SK-N-SH treated with all-trans-retinoic acid at 6 μM for 48 hours (cell line): ENCODE data around the gene SENP3.

Source experiments
- ATAC-seq: fragments of 200-7000 bp; cut with Tn5 transposase; 3 replicates; pipeline ENCODE4 v1.9.1; 2020; ENCODE audit warnings: mild to moderate bottlenecking, moderate library complexity
- BACH2 ChIP-seq: fragments of 250-450 bp; sonication (Bioruptor Pico); IDR thresholded peaks from 2 replicates; pipeline ENCODE4 v1.9.0; 2021; ENCODE audit warnings: mild to moderate bottlenecking, borderline replicate concordance
- CSDC2 ChIP-seq: fragments of 250-450 bp; sonication (Bioruptor Pico); IDR thresholded peaks from 2 replicates; pipeline ENCODE4 v1.5.0; 2020; ENCODE audit warnings: mild to moderate bottlenecking, moderate library complexity
- CSRNP3 ChIP-seq: fragments of 250-450 bp; sonication (Bioruptor Pico); IDR thresholded peaks from 2 replicates; pipeline ENCODE4 v1.5.1; 2021; ENCODE audit warnings: mild to moderate bottlenecking, moderate library complexity
- ESRRG ChIP-seq: fragments of 250-450 bp; sonication (Bioruptor Pico); IDR thresholded peaks from 2 replicates; pipeline ENCODE4 v1.6.1; 2021; ENCODE audit warnings: mild to moderate bottlenecking
- ISL1 ChIP-seq: fragments of 250-450 bp; sonication (Bioruptor Pico); IDR thresholded peaks from 2 replicates; pipeline ENCODE4 v2.1.2; 2022; ENCODE audit warnings: mild to moderate bottlenecking, moderate library complexity
- OSR1 ChIP-seq: fragments of 250-450 bp; sonication (Bioruptor Pico); IDR thresholded peaks from 2 replicates; pipeline ENCODE4 v1.8.0; 2022; ENCODE audit warnings: moderate library complexity, mild to moderate bottlenecking, inconsistent platforms
- PATZ1 ChIP-seq: fragments of 250-450 bp; sonication (Bioruptor Pico); IDR thresholded peaks from 2 replicates; pipeline ENCODE4 v1.8.0; 2020; ENCODE audit warnings: mild to moderate bottlenecking, moderate library complexity, borderline replicate concordance
- POU6F1 ChIP-seq: fragments of 250-450 bp; sonication (Bioruptor Pico); IDR thresholded peaks from 2 replicates; pipeline ENCODE4 v1.8.0; 2021; ENCODE audit warnings: low read depth, mild to moderate bottlenecking, moderate library complexity, borderline replicate concordance
- PPARA ChIP-seq: fragments of 250-450 bp; sonication (Bioruptor Pico); IDR thresholded peaks from 2 replicates; pipeline ENCODE4 v1.5.0; 2020; ENCODE audit warnings: mild to moderate bottlenecking, borderline replicate concordance
- RARB ChIP-seq: fragments of 250-450 bp; sonication (Bioruptor Pico); IDR thresholded peaks from 2 replicates; pipeline ENCODE4 v1.8.0; 2021; ENCODE audit warnings: mild to moderate bottlenecking, moderate library complexity
- SNAI2 ChIP-seq: fragments of 250-450 bp; sonication (Bioruptor Pico); IDR thresholded peaks from 2 replicates; pipeline ENCODE4 v1.5.0; 2020; ENCODE audit warnings: mild to moderate bottlenecking, moderate library complexity
- TOX ChIP-seq: fragments of 250-450 bp; sonication (Bioruptor Pico); IDR thresholded peaks from 2 replicates; pipeline ENCODE4 v1.8.0; 2021; ENCODE audit warnings: mild to moderate bottlenecking, moderate library complexity, borderline replicate concordance
- ZC3H10 ChIP-seq: fragments of 250-450 bp; sonication (Bioruptor Pico); IDR thresholded peaks from 2 replicates; pipeline ENCODE4 v1.5.1; 2021; ENCODE audit warnings: mild to moderate bottlenecking, moderate library complexity
- ZFP3 ChIP-seq: fragments of 250-450 bp; sonication (Bioruptor Pico); IDR thresholded peaks from 2 replicates; pipeline ENCODE4 v1.5.0; 2020; ENCODE audit warnings: mild to moderate bottlenecking, moderate library complexity
- ZFP30 ChIP-seq: fragments of 450-650 bp; formaldehyde crosslinking; IDR thresholded peaks from 2 replicates; pipeline ENCODE4 v1.5.0; 2022; ENCODE audit warnings: mild to moderate bottlenecking, moderate library complexity
- ZNF565 ChIP-seq: fragments of 450-650 bp; formaldehyde crosslinking; conservative IDR thresholded peaks from 2 replicates; pipeline ENCODE4 v1.5.0; 2020; ENCODE audit warnings: low read depth, mild to moderate bottlenecking, moderate library complexity
- ZNF70 ChIP-seq: fragments of 450-650 bp; formaldehyde crosslinking; IDR thresholded peaks from 2 replicates; pipeline ENCODE4 v1.5.0; 2020; ENCODE audit warnings: mild to moderate bottlenecking, moderate library complexity
- ZNF8 ChIP-seq: fragments of 450-650 bp; formaldehyde crosslinking; IDR thresholded peaks from 2 replicates; pipeline ENCODE4 v1.5.0; 2020; ENCODE audit warnings: mild to moderate bottlenecking, moderate library complexity
- TF ChIP-seq, protein P1 (sequence below): fragments of 250-450 bp; sonication (Bioruptor Pico); IDR thresholded peaks from 2 replicates; pipeline ENCODE4 v1.5.1; 2020; ENCODE audit warnings: low read depth, mild to moderate bottlenecking, moderate library complexity

SENP3 gene

GRCh38 chr17:7538050-7538449, 23.7 kb upstream of the SENP3 start:
- TF ChIP-seq PATZ1 (CRISPR knock-in tag) (no peak), ZNF565 (CRISPR knock-in tag) (no peak), PPARA (CRISPR knock-in tag) (no peak), CSDC2 (no peak), TOX (no peak), OSR1 (CRISPR knock-in tag) (no peak)
- TF ChIP-seq, protein P1, sequence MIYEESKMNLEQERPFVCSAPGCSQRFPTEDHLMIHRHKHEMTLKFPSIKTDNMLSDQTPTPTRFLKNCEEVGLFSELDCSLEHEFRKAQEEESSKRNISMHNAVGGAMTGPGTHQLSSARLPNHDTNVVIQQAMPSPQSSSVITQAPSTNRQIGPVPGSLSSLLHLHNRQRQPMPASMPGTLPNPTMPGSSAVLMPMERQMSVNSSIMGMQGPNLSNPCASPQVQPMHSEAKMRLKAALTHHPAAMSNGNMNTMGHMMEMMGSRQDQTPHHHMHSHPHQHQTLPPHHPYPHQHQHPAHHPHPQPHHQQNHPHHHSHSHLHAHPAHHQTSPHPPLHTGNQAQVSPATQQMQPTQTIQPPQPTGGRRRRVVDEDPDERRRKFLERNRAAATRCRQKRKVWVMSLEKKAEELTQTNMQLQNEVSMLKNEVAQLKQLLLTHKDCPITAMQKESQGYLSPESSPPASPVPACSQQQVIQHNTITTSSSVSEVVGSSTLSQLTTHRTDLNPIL: no peak
- ATAC-seq: no peak

DNA sequence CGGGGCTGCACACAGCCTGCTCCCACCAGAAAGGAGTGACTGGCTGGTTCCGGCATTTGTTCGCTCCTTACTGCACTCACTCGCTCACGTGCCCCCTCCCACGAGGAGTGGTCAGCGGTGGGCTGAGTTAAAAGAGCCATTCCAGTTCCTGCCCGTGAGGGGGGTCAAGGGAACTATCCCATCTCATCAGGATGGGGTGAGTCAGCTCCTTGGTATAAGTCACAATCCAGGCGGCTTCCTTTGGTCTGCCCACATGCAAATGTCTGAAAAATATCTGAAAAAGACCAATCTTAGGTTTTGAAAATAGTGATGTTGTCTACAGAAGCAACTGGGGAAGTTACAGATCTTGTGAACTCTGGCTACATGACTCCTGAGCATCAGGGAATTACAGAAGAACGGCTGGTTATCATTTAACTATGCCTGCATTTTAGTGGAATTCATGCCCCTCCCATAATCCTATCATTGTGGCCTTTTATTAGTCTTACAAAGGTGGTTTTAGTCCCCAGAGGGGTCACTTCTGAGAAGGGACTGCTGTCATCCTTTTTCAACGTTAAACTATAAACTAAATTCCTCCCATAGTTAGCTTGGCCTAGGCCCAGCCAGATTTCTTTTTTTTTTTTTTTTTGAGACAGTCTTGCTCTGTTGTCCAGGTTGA, 22.7 kb upstream of the SENP3 start:
- TF ChIP-seq ESRRG (CRISPR knock-in tag) (no peak), ZNF8 (CRISPR knock-in tag) (no peak), BACH2 (CRISPR knock-in tag) (no peak), OSR1 (CRISPR knock-in tag) (no peak), ZNF565 (CRISPR knock-in tag) (no peak), CSRNP3 (CRISPR knock-in tag) (no peak), SNAI2 (CRISPR knock-in tag) (no peak), PATZ1 (CRISPR knock-in tag) (no peak), TOX (no peak), ZNF70 (no peak)
- TF ChIP-seq, protein P1: no peak
- ATAC-seq: no peak

DNA sequence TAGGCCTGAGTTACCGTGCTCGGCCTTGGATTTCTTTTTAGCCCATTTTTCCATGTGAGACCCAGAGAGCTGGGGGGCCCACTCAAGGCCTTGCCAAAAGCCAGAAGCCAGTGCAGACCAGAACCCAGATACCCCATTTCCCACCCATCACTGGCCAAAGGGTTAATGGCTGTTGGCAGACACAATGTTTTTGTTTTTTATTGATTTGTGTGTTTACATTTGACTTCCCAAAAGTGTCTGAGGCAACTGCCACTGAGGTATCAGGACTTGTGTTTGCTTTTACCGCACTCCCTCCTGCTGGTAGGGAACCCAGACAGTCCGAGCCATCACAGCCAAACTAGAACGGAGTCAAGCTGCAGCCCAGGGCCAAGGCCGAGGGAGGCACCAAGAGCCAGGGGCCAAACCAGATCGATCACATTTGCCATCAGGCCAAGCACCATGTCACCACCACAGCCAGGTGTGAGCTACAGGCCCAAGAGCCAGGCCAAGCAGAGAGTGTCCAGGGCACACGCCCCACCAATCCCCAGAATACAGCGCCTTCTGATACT, 20.6 kb upstream of the SENP3 start:
- TF ChIP-seq PATZ1 (CRISPR knock-in tag) (no peak), CSDC2 (no peak), ZFP3 (no peak), PPARA (CRISPR knock-in tag) (no peak), RARB (no peak), ISL1 (CRISPR knock-in tag) (no peak), ZNF565 (CRISPR knock-in tag) (no peak), SNAI2 (CRISPR knock-in tag) (no peak), ZFP30 (CRISPR knock-in tag) (no peak), ZNF8 (CRISPR knock-in tag) (no peak), POU6F1 (CRISPR knock-in tag) (no peak), BACH2 (CRISPR knock-in tag) (no peak), ESRRG (CRISPR knock-in tag) (no peak), TOX (no peak), ZC3H10 (CRISPR knock-in tag) (no peak), CSRNP3 (CRISPR knock-in tag) (no peak)
- TF ChIP-seq, protein P1: no peak
- ATAC-seq: no peak
